ENCODE results near the gene ZNF415.

DNA sequence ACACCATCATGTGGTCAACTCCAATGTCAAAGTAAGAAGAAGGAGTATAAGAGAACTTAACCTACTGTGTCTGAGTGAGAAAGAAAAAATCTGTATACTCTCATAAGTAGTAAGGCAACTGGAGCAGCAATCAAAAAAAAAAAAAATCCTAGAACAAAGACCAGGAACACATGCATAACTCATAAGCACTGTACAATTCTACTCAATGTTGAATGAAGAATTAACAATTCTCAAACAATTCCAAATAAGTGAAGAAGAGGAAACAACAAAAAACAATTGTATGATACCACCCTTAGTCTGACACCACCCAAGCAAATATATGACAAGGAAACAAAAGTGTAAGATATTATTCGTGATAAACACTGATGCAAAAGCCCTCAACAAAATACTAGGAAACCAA, 54.0 kb downstream of the ZNF415 start:
- TF ChIP-seq, protein P1, sequence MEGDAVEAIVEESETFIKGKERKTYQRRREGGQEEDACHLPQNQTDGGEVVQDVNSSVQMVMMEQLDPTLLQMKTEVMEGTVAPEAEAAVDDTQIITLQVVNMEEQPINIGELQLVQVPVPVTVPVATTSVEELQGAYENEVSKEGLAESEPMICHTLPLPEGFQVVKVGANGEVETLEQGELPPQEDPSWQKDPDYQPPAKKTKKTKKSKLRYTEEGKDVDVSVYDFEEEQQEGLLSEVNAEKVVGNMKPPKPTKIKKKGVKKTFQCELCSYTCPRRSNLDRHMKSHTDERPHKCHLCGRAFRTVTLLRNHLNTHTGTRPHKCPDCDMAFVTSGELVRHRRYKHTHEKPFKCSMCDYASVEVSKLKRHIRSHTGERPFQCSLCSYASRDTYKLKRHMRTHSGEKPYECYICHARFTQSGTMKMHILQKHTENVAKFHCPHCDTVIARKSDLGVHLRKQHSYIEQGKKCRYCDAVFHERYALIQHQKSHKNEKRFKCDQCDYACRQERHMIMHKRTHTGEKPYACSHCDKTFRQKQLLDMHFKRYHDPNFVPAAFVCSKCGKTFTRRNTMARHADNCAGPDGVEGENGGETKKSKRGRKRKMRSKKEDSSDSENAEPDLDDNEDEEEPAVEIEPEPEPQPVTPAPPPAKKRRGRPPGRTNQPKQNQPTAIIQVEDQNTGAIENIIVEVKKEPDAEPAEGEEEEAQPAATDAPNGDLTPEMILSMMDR (IDR thresholded peaks at IDR 0.05) = no peak
- TF ChIP-seq POLR2A (IDR thresholded peaks at IDR 0.05) (no peak), POLR2AphosphoS5 (IDR thresholded peaks at IDR 0.05) (no peak)
